Hepatocyte (in vitro differentiated cells): ENCODE results near the gene MFGE8.

Experiments
- EZH2 ChIP-seq: fragments of 200-600 bp; sonication (generic); IDR thresholded peaks from 2 replicates; pipeline ENCODE4 v1.6.1; 2016; ENCODE audit warnings: antibody characterized with exemption, mild to moderate bottlenecking, borderline replicate concordance
- EZH2phosphoT487 ChIP-seq: fragments of 200-600 bp; sonication (generic); IDR thresholded peaks from one replicate; pipeline ENCODE4 v1.6.1; 2018; ENCODE audit warnings: antibody characterized with exemption, mild to moderate bottlenecking, low read depth, moderate library complexity; ENCODE audit not compliant: unreplicated experiment, severe bottlenecking
- TF ChIP-seq, protein P1 (sequence below): fragments of 200-600 bp; sonication (generic); IDR thresholded peaks from 2 replicates; pipeline ENCODE4 v1.5.1; 2016; ENCODE audit warnings: antibody characterized with exemption, mild to moderate bottlenecking; ENCODE audit not compliant: poor library complexity

DNA sequence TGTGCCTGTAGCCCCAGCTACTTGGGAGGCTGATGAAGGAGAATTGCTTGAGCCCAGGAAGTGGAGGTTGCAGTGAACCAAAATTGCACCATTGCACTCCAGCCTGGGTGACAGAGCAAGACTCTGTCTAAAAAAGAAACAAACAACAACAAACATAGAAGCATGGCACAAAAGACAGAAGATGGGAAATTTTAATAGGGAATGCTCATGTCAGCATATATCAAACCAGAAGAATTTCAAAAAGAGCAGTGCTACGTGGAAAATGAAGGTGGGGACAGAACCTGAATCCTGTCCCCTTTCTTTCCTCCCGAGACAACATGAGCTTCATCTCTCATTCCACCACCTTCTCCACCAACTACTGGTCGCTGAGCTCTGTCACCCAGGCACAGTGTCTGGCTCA, 46.3 kb upstream of the MFGE8 start:
- TF ChIP-seq, protein P1, sequence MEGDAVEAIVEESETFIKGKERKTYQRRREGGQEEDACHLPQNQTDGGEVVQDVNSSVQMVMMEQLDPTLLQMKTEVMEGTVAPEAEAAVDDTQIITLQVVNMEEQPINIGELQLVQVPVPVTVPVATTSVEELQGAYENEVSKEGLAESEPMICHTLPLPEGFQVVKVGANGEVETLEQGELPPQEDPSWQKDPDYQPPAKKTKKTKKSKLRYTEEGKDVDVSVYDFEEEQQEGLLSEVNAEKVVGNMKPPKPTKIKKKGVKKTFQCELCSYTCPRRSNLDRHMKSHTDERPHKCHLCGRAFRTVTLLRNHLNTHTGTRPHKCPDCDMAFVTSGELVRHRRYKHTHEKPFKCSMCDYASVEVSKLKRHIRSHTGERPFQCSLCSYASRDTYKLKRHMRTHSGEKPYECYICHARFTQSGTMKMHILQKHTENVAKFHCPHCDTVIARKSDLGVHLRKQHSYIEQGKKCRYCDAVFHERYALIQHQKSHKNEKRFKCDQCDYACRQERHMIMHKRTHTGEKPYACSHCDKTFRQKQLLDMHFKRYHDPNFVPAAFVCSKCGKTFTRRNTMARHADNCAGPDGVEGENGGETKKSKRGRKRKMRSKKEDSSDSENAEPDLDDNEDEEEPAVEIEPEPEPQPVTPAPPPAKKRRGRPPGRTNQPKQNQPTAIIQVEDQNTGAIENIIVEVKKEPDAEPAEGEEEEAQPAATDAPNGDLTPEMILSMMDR = no peak
- TF ChIP-seq EZH2phosphoT487 = no peak
- no peak for TF ChIP-seq EZH2
